PC-9 (cell line): Measurements from ENCODE around the gene SLC18B1.

Experiments
- EZH2 ChIP-seq: fragments of 200-600 bp; sonication (generic); IDR thresholded peaks from 2 replicates; pipeline ENCODE4 v1.8.0; 2017; ENCODE audit warnings: antibody characterized with exemption, low read depth
- TF ChIP-seq, protein P1 (sequence below): fragments of 200-600 bp; sonication (generic); conservative IDR thresholded peaks from 2 replicates; pipeline ENCODE4 v1.6.1; 2017; ENCODE audit warnings: mixed run types, antibody characterized with exemption, mild to moderate bottlenecking, moderate library complexity

DNA sequence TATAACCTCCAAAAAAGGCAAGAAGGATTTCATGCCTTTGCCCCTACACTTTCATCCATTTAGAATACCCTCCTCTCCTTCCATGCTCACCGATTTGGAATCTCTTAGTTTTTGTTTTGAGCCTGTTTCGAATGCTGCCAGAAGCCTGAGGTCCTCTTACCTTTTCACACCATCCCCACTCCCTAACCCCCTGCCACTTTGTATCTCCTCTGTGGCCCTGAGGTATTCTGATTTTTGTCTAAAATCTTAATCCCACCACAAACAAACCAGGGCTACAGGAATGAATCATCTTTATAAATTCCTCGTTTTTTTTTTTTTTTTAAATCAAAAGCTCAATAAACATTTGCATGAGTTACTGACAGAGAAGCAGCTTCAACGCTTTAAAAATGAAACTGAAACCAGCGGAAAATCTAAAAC, 14.3 kb upstream of the SLC18B1 start:
- TF ChIP-seq, protein P1, sequence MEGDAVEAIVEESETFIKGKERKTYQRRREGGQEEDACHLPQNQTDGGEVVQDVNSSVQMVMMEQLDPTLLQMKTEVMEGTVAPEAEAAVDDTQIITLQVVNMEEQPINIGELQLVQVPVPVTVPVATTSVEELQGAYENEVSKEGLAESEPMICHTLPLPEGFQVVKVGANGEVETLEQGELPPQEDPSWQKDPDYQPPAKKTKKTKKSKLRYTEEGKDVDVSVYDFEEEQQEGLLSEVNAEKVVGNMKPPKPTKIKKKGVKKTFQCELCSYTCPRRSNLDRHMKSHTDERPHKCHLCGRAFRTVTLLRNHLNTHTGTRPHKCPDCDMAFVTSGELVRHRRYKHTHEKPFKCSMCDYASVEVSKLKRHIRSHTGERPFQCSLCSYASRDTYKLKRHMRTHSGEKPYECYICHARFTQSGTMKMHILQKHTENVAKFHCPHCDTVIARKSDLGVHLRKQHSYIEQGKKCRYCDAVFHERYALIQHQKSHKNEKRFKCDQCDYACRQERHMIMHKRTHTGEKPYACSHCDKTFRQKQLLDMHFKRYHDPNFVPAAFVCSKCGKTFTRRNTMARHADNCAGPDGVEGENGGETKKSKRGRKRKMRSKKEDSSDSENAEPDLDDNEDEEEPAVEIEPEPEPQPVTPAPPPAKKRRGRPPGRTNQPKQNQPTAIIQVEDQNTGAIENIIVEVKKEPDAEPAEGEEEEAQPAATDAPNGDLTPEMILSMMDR = no peak
- TF ChIP-seq EZH2 = no peak
